Fibroblast of lung (primary cell): ENCODE data around the gene PALMD. TPM values are rescaled to one million over a fixed set of nuclear protein-coding genes. Genes with fewer than 3 reads are reported as not detected.

Experiments used
- DNase-seq, 2 donors: peaks; one replicate each; pipeline versions ENCODE4 v3.0.0 to v3.0.0-alpha.2; 2010; ENCODE audit warnings: low read depth in 2 of 2
- H2AFZ ChIP-seq: 2 replicates; pipeline ENCODE4 v1.5.1; 2012; ENCODE audit warnings: low read length, control low read depth, inconsistent platforms
- H3K27ac ChIP-seq: 2 replicates; pipeline ENCODE4 v1.5.1; 2011; ENCODE audit warnings: low read length, control low read depth; ENCODE audit not compliant: insufficient read depth
- H3K27me3 ChIP-seq: 2 replicates; pipeline ENCODE4 v1.5.1; 2011; ENCODE audit warnings: mild to moderate bottlenecking, low read length; ENCODE audit not compliant: control insufficient read depth, insufficient read depth
- H3K36me3 ChIP-seq: 2 replicates; pipeline ENCODE4 v1.5.1; 2011; ENCODE audit warnings: low read length; ENCODE audit not compliant: control insufficient read depth, insufficient read depth
- H3K4me1 ChIP-seq: 2 replicates; pipeline ENCODE4 v1.5.1; 2011; ENCODE audit warnings: low read length; ENCODE audit not compliant: control insufficient read depth, insufficient read depth; ENCODE audit errors: extremely low read depth
- H3K4me2 ChIP-seq: 2 replicates; pipeline ENCODE4 v1.5.1; 2011; ENCODE audit warnings: low read length, control low read depth; ENCODE audit not compliant: insufficient read depth; ENCODE audit errors: extremely low read depth
- H3K4me3 ChIP-seq, 4 experiments: fragments of 200-600 bp in 1 of 4; sonication (generic) in 1 of 4; replicated peaks in 1 of 4; 2 replicates each; pipeline ENCODE4 v1.5.1; 2011 to 2016; ENCODE audit warnings: low read length in 4 of 4, low read depth in 3 of 4, mild to moderate bottlenecking in 3 of 4, control low read depth in 2 of 4, inconsistent platforms in 1 of 4, mixed read lengths in 1 of 4; ENCODE audit not compliant: insufficient read depth in 1 of 4; ENCODE audit errors: control extremely low read depth in 1 of 4
- H3K79me2 ChIP-seq: 2 replicates; pipeline ENCODE4 v1.5.1; 2012; ENCODE audit warnings: mild to moderate bottlenecking, low read length, inconsistent platforms; ENCODE audit not compliant: control insufficient read depth, insufficient read depth
- H3K9ac ChIP-seq: 2 replicates; pipeline ENCODE4 v1.5.1; 2011; ENCODE audit warnings: mild to moderate bottlenecking, low read length, control low read depth; ENCODE audit not compliant: insufficient read depth
- H3K9me3 ChIP-seq: 2 replicates; pipeline ENCODE4 v1.5.1; 2012; ENCODE audit warnings: low read depth, low read length; ENCODE audit not compliant: control insufficient read depth, insufficient read depth
- H4K20me1 ChIP-seq: 2 replicates; pipeline ENCODE4 v1.5.1; 2011; ENCODE audit warnings: low read length; ENCODE audit not compliant: control insufficient read depth, insufficient read depth; ENCODE audit errors: extremely low read depth
- EZH2 ChIP-seq: IDR thresholded peaks from 2 replicates; pipeline ENCODE4 v1.5.1; 2012; ENCODE audit warnings: low read length, control low read depth, mild to moderate bottlenecking; ENCODE audit errors: missing control alignments
- polyA plus RNA-seq, 2 donors: library from polyadenylated mRNA; depleted of rRNA in 1 of 2; stranded (reverse) in 1 of 2; unstranded in 1 of 2; fragments of >200 nt; gene quantifications; 2 replicates each; pipeline ENCODE4 v1.2.1, GENCODE V29; 2011 to 2012; ENCODE audit warnings: missing spikeins in 1 of 2
- total RNA-seq: library from RNA; depleted of rRNA; stranded (reverse); fragments of >200 nt; gene quantifications from 2 replicates; pipeline ENCODE4 v1.2.1, GENCODE V29; 2014
- TF ChIP-seq, protein P1 (sequence below), 2 donors: IDR thresholded peaks in 1 of 2; conservative IDR thresholded peaks in 1 of 2; 1 replicate in 1 of 2; 2 replicates in 1 of 2; pipeline ENCODE4 v1.5.1; 2011 to 2012; ENCODE audit warnings: low read length in 2 of 2, control low read depth in 1 of 2, inconsistent platforms in 1 of 2, low read depth in 1 of 2, mild to moderate bottlenecking in 1 of 2

PALMD gene
- total and polyA plus RNA-seq, 2 donors (not counting 1 experiment from before 2014, with no cell fraction given), result 1.5 to 31.0 TPM

DNA sequence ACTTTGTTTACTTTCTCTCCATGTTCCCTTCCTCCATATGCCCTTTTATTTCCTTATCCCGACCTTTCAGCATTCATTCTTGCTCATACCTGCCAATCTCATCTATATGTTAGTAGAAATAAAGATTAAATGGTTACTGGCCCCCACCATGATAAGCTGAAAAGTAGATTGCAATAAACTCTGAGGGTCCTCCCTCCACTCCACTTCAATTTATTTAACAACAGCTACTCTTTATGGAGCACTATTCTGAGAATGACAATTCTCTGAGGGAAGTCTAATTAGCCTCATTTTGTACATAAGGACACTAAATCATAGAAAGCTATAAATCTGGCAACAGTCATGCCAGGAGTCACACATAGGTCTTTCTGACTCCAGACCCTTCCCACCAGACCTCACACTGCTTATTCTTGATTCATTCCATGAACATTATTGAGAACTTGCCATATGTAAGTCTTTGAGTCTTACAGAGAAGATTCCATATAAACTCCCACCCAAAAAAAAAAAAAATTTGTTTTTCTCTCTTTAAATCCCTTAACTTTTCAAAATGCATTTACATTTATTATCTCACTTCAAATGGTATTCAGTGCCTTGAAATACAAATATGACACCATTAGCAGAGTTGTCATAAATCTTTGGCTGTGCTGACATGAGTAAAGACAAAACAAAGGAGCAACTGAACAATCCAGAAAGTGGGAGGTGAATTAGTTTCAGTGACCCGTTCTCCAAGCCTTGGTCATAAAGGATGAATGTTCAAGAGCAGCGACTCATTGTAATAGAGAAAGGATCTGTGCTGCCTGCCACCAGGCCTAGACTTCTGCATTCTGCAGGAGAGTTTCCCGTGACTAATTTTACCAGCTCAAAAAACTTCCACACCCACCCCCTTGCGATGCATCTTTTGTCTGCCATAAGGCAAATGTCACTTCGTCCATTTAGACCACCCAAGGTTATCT lies 28.5 kb downstream of the PALMD start:
- no peak for DNase-seq
- no peak overlapping the region for H3K4me2 ChIP-seq
- peaks cover 5% of the 10 kb centered on the region for H3K4me1 ChIP-seq
- H3K36me3 ChIP-seq, result no peaks in the 10 kb centered on the region
- TF ChIP-seq, protein P1, sequence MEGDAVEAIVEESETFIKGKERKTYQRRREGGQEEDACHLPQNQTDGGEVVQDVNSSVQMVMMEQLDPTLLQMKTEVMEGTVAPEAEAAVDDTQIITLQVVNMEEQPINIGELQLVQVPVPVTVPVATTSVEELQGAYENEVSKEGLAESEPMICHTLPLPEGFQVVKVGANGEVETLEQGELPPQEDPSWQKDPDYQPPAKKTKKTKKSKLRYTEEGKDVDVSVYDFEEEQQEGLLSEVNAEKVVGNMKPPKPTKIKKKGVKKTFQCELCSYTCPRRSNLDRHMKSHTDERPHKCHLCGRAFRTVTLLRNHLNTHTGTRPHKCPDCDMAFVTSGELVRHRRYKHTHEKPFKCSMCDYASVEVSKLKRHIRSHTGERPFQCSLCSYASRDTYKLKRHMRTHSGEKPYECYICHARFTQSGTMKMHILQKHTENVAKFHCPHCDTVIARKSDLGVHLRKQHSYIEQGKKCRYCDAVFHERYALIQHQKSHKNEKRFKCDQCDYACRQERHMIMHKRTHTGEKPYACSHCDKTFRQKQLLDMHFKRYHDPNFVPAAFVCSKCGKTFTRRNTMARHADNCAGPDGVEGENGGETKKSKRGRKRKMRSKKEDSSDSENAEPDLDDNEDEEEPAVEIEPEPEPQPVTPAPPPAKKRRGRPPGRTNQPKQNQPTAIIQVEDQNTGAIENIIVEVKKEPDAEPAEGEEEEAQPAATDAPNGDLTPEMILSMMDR (conservative IDR thresholded peaks at IDR 0.05 in 1 of 2, IDR thresholded peaks at IDR 0.05 in 1 of 2; ENCODE audit: low read depth in 1 of 2, low read length in 2 of 2), result no peak
- TF ChIP-seq EZH2, result no peak
- H3K27ac ChIP-seq, result no peak overlapping the region
- H2AFZ ChIP-seq, result no peak overlapping the region
- H4K20me1 ChIP-seq, result no peaks in the 10 kb centered on the region
- no peaks in the 10 kb centered on the region for H3K9me3 ChIP-seq
- no peaks in the 10 kb centered on the region for H3K27me3 ChIP-seq
- no peaks in the 10 kb centered on the region for H3K79me2 ChIP-seq
- H3K9ac ChIP-seq, result no peak overlapping the region
- no peak overlapping the region for H3K4me3 ChIP-seq

DNA sequence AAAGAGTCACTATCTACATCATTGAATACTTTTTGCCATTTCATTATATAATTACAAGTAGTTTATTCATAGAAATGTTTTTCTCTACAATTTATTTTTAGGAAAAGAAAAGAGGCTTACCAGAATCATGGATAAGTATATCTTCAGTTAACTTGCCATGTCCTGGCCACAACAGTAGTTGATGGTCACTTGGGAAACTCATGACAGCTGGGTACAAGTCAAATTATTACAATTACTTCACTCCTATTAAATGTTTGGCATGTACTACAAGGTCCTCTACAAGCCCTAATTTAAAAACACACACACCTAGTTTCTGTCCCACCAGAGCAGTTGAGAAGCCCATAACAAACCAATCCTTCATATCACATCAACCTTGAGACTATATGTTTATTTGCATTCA lies 29.4 kb downstream of the PALMD start:
- no peaks in the 10 kb centered on the region for H3K27me3 ChIP-seq
- TF ChIP-seq EZH2, result no peak
- TF ChIP-seq, protein P1 (conservative IDR thresholded peaks at IDR 0.05 in 1 of 2, IDR thresholded peaks at IDR 0.05 in 1 of 2; ENCODE audit: low read depth in 1 of 2, low read length in 2 of 2), result no peak
- H3K4me3 ChIP-seq, result no peak overlapping the region
- no peak for DNase-seq
- H3K4me2 ChIP-seq, result no peak overlapping the region
- no peaks in the 10 kb centered on the region for H3K79me2 ChIP-seq
- H2AFZ ChIP-seq, result no peak overlapping the region
- no peaks in the 10 kb centered on the region for H3K9me3 ChIP-seq
- H3K36me3 ChIP-seq, result no peaks in the 10 kb centered on the region
- H3K4me1 ChIP-seq, result peaks cover 5% of the 10 kb centered on the region
- no peak overlapping the region for H3K27ac ChIP-seq
- H4K20me1 ChIP-seq, result no peaks in the 10 kb centered on the region
- no peak overlapping the region for H3K9ac ChIP-seq

DNA sequence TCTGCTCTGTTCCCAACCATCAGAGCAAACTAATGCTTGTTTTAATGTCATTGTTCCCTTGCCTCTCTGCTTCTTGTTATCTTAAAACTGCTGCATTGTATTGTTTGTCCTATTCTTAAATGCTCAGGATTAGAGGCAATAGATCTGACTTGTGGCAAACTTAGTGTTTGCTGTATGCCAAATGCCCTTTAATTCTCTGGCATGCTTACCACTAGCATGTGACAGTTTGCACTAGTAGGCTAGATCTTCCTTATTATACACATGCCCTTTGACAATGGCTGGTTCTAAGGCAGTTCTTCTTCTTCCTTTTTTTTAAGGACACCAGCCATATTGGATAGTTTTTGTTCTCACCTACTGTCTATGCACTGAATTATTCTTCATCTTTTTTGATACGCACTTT lies 30.1 kb downstream of the PALMD start:
- H3K4me3 ChIP-seq, result no peak overlapping the region
- no peak for TF ChIP-seq EZH2
- TF ChIP-seq, protein P1 (conservative IDR thresholded peaks at IDR 0.05 in 1 of 2, IDR thresholded peaks at IDR 0.05 in 1 of 2; ENCODE audit: low read depth in 1 of 2, low read length in 2 of 2), result no peak

More for the DNA sequence above, 30.1 kb downstream of the PALMD start:
- peaks cover 5% of the 10 kb centered on the region for H3K4me1 ChIP-seq
- no peak overlapping the region for H3K9ac ChIP-seq
- no peaks in the 10 kb centered on the region for H3K27me3 ChIP-seq
- no peak for DNase-seq
- no peaks in the 10 kb centered on the region for H3K36me3 ChIP-seq
- H2AFZ ChIP-seq, result no peak overlapping the region
- no peak overlapping the region for H3K27ac ChIP-seq
- H3K79me2 ChIP-seq, result no peaks in the 10 kb centered on the region
- H4K20me1 ChIP-seq, result no peaks in the 10 kb centered on the region
- no peaks in the 10 kb centered on the region for H3K9me3 ChIP-seq
- H3K4me2 ChIP-seq, result no peak overlapping the region
